Sigmoid colon (tissue), 7 donors: ENCODE results near the gene ZDHHC11B. TPM values are rescaled to one million over a fixed set of nuclear protein-coding genes. Genes with fewer than 3 reads are reported as not detected.
"Not testable (repeated sequence)": the region's sequence is repeated elsewhere in the genome, so short reads cannot be mapped to it uniquely, and the experiment has no call there.

Experiments used
- DNase-seq: peaks from one replicate; pipeline ENCODE4 v3.0.0-alpha.2; 2019
- H3K27ac ChIP-seq, 4 donors: fragments of 200-600 bp; sonication (generic); one replicate each; pipeline ENCODE4 v1.5.1; 2016 to 2019; ENCODE audit warnings: mild to moderate bottlenecking in 1 of 4
- H3K27me3 ChIP-seq, 3 donors: fragments of 200-600 bp; sonication (generic); one replicate each; pipeline ENCODE4 v1.5.1; 2019; ENCODE audit warnings: mild to moderate bottlenecking in 1 of 3
- H3K36me3 ChIP-seq, 4 donors: fragments of 200-600 bp; sonication (generic); one replicate each; pipeline ENCODE4 v1.5.1; 2016 to 2019
- H3K4me1 ChIP-seq, 4 donors: fragments of 200-600 bp; sonication (generic); one replicate each; pipeline ENCODE4 v1.5.1; 2017 to 2019
- H3K4me3 ChIP-seq, 4 donors: fragments of 200-600 bp; sonication (generic); one replicate each; pipeline ENCODE4 v1.5.1; 2017 to 2019; ENCODE audit warnings: mild to moderate bottlenecking in 2 of 4, moderate library complexity in 1 of 4
- H3K9me3 ChIP-seq, 4 donors: fragments of 200-600 bp in 3 of 4; sonication (generic) in 3 of 4; one replicate each; pipeline versions ENCODE4 v1.5.1 to v1.6.1; 2013 to 2019
- EP300 ChIP-seq, 4 donors: sonication (generic); formaldehyde crosslinking; IDR thresholded peaks; one replicate each; pipeline ENCODE4 v1.6.1; 2017; ENCODE audit warnings: antibody characterized with exemption in 4 of 4
- POLR2A ChIP-seq, 2 donors: fragments of 450-650 bp; IDR thresholded peaks; one replicate each; pipeline ENCODE4 v1.6.1; 2016; ENCODE audit warnings: antibody characterized with exemption in 2 of 2, mild to moderate bottlenecking in 2 of 2, moderate library complexity in 2 of 2
- POLR2AphosphoS5 ChIP-seq, 4 donors: sonication (generic); formaldehyde crosslinking; IDR thresholded peaks; one replicate each; pipeline ENCODE4 v1.6.1; 2017; ENCODE audit warnings: antibody characterized with exemption in 4 of 4
- WGBS, 2 donors: extraction: QIAGEN DNeasy Blood & Tissue Kit; methylation state at CpG; one replicate each; pipeline ENCODE4 v1.1.7; 2013; 5-methylcytosine and 5-hydroxymethylcytosine counted together
- intact Hi-C: fragments of 100-400 bp; cut with DNase I; formaldehyde crosslinking; loops from one replicate; pipeline ENCODE4 v1.15.1; 2023
- polyA plus RNA-seq, 3 donors: library from polyadenylated mRNA; stranded (reverse); fragments of 200-250 nt; gene quantifications; one replicate each; pipeline ENCODE4 v1.2.3, GENCODE V29; 2013
- total RNA-seq, 4 donors: library from RNA; depleted of rRNA; stranded (reverse); fragments of >200 nt; gene quantifications; one replicate each; pipeline ENCODE4 v1.1.0, GENCODE V29; 2016
- TF ChIP-seq, protein P1 (sequence below), 4 experiments: fragments of 450-650 bp in 3 of 4; fragments of 200-600 bp in 1 of 4; IDR thresholded peaks; one replicate each; pipeline ENCODE4 v1.5.1; 2016 to 2019; ENCODE audit warnings: antibody characterized with exemption in 4 of 4, mild to moderate bottlenecking in 3 of 4, moderate library complexity in 2 of 4
- donor health status: healthy with polysubstance abuse.
- donor health status: Bipolar disorder and iron deficiency.
- donor health status: healthy.

ZDHHC11B gene
- total and polyA plus RNA-seq, 7 donors, result 0.46 to 12.7 (median 1.8) TPM; not detected in 1

DNA sequence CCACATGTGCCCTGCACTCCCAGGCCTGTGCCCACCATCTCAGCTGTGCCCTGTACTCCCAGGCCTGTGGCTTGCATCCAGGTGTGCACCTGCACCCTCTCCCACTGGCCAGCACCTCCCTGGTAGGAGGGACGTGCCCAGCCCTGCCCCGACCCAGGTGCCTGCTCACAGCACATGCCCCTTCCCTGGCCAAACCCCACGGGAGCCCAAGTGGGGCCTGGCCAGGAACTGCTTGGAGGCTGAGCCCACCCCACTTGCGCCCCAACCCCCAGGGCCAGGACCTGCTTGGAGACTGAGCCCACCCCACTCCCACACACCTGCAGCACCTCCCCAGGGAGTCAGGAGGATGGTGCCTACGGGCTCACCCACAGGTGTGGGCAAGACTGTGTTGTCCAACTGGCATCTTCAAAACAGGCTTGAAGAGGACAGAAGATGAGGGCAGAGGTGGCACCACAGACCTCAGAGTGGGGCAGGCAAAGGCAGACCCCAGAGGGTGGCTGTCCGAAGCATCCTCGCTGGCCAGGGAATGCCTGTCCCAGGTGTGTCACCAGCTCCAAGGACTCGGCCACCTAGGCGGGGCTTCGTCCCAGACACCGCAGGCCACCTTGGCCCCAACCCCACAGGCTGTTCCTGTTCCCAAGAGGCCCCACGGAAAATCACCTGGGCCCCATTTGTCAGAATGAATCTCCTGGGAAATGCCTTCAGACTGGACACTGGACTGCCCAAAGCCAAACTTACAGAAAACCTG is 10.8 kb downstream of the ZDHHC11B start:
- Histone ChIP-seq H3K4me3 (no peak overlapping the region), H3K27ac (no peak overlapping the region), H3K36me3 (no peaks in the 10 kb centered on the region), H3K9me3 (no peaks in the 10 kb centered on the region), H3K27me3 (no peaks in the 10 kb centered on the region), H3K4me1 (peaks cover 0 to 28% (median 12%) of the 10 kb centered on the region in 4 donors)
- peak; percentile 66 for DNase-seq
- 85 to 86% methylated on average over 12 of the region's 12 CpGs for WGBS, 2 donors
- TF ChIP-seq POLR2AphosphoS5 (IDR thresholded peaks at IDR 0.05) (no peak), EP300 (IDR thresholded peaks at IDR 0.05) (no peak), POLR2A (IDR thresholded peaks at IDR 0.05) (no peak)
- TF ChIP-seq, protein P1, sequence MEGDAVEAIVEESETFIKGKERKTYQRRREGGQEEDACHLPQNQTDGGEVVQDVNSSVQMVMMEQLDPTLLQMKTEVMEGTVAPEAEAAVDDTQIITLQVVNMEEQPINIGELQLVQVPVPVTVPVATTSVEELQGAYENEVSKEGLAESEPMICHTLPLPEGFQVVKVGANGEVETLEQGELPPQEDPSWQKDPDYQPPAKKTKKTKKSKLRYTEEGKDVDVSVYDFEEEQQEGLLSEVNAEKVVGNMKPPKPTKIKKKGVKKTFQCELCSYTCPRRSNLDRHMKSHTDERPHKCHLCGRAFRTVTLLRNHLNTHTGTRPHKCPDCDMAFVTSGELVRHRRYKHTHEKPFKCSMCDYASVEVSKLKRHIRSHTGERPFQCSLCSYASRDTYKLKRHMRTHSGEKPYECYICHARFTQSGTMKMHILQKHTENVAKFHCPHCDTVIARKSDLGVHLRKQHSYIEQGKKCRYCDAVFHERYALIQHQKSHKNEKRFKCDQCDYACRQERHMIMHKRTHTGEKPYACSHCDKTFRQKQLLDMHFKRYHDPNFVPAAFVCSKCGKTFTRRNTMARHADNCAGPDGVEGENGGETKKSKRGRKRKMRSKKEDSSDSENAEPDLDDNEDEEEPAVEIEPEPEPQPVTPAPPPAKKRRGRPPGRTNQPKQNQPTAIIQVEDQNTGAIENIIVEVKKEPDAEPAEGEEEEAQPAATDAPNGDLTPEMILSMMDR (IDR thresholded peaks at IDR 0.05), result no peak
- intact Hi-C loops, result no loop called here

- H3K36me3 ChIP-seq, H3K4me3 ChIP-seq, H3K9me3 ChIP-seq, intact Hi-C loops, H3K27me3 ChIP-seq: not testable (repeated sequence)
- TF ChIP-seq POLR2AphosphoS5 (IDR thresholded peaks at IDR 0.05), result peak in 1 of 4 donors; percentile 40
- Histone ChIP-seq H3K27ac (peak overlapping the region in 1 of 4 donors; percentile 31), H3K4me1 (peaks cover 0 to 28% (median 12%) of the 10 kb centered on the region in 4 donors)
- peak; percentile 75 for DNase-seq
- WGBS, 2 donors, result 86 to 91% methylated on average over 13 of the region's 13 CpGs
Measured at GRCh38 chr5:772931-773330, 11.6 kb downstream of the ZDHHC11B start.

DNA sequence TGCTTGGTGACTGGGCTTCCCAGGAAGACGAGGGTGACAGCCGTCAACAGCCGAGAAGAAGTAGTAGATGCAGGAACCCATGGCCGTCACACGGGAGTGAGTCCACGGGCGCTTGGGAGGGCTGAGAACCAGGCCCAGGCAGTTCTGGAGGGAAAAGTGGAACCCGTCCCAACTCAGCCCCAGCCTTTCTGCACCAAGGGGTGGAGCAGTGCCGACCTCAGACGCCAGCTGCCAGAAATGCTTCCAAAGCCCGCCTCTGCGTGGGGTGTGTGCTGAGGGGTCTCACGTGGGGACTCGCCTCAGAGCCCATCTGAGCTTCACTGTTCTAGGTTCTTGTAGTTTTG is 12.0 kb downstream of the ZDHHC11B start:
- 81 to 82% methylated on average over 4 to 9 of the region's 14 CpGs for WGBS, 2 donors
- DNase-seq, intact Hi-C loops, H3K4me3 ChIP-seq, H3K9me3 ChIP-seq, H3K36me3 ChIP-seq, H3K27me3 ChIP-seq: not testable (repeated sequence)
- Histone ChIP-seq H3K27ac (peak overlapping the region in 1 of 4 donors; percentile 31), H3K4me1 (peaks cover 0 to 26% (median 12%) of the 10 kb centered on the region in 4 donors)

DNA sequence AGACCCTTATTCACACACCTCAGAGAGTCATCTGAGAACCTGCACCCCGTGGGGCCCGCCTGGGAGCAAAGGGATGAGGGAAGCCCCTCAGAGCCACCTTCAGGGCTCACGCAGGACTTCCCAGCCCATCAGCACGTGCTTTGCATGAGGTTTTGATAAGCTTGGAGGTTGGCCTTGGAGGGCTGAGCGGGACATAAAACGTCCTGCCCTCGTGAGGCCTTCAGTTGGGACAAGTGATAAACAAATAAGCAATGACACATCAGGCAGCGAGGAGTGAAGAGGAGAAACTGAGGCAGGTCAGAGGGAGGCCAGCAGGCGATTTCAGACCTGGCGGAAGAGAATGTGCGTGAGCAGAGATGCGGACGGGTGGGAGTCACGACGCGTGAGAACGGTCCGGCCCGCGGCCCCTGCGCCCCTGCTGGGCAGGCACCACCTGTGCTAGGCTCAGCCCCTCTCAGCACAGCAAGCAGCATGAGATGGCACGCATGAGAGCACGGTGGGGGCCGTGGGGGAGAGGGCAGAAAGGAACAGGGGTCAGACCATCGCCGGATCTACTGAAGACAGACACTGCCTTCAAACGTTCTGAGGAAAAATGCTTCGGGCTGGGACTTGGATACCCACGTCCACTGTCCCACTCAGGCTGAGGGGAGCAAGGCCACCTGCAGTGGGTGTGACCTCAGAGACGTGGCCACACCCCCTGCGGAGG is 12.5 kb downstream of the ZDHHC11B start:
- H3K27me3 ChIP-seq, DNase-seq, H3K36me3 ChIP-seq, H3K9me3 ChIP-seq, H3K4me3 ChIP-seq, H3K27ac ChIP-seq, intact Hi-C loops: not testable (repeated sequence)
- 77 to 90% methylated on average over 7 to 14 of the region's 31 CpGs for WGBS, 2 donors
- H3K4me1 ChIP-seq, result peaks cover 0 to 21% (median 12%) of the 10 kb centered on the region in 4 donors

- DNase-seq, H3K4me3 ChIP-seq, H3K36me3 ChIP-seq, H3K27ac ChIP-seq, intact Hi-C loops, H3K27me3 ChIP-seq, H3K9me3 ChIP-seq: not testable (repeated sequence)
- peaks cover 0 to 14% (median 10%) of the 10 kb centered on the region in 4 donors for H3K4me1 ChIP-seq
- WGBS, 2 donors, result 86 to 88% methylated on average over 19 of the region's 19 CpGs
Measured at GRCh38 chr5:771087-771781, 13.3 kb downstream of the ZDHHC11B start.

DNA sequence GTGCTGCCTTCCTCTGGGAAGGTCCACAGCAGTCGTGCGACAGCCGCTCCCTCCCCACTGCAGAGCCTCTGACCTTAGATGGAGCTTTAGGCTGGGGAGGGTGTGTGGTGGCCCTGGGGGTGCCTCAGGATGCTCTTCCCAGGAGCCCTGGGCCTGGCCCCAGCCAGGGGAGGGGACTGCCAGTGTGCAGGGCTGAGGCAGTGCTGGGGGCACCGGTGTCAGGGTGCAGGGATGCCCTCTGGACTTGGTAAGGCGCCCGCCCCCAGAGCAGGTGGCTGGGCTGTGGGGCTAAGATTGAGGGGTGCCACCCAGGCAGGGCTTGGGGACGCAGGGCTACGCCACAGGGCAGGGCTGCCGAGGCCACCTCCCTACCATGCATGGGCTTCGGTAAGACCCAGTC is 13.9 kb downstream of the ZDHHC11B start:
- H3K36me3 ChIP-seq, result peaks cover 0 to 13% (median 2%) of the 10 kb centered on the region in 4 donors
- DNase-seq, intact Hi-C loops, H3K27ac ChIP-seq, H3K27me3 ChIP-seq, H3K9me3 ChIP-seq, H3K4me3 ChIP-seq: not testable (repeated sequence)
- 95 to 98% methylated on average over 9 of the region's 10 CpGs for WGBS, 2 donors
- H3K4me1 ChIP-seq, result peaks cover 0 to 14% (median 9%) of the 10 kb centered on the region in 4 donors

DNA sequence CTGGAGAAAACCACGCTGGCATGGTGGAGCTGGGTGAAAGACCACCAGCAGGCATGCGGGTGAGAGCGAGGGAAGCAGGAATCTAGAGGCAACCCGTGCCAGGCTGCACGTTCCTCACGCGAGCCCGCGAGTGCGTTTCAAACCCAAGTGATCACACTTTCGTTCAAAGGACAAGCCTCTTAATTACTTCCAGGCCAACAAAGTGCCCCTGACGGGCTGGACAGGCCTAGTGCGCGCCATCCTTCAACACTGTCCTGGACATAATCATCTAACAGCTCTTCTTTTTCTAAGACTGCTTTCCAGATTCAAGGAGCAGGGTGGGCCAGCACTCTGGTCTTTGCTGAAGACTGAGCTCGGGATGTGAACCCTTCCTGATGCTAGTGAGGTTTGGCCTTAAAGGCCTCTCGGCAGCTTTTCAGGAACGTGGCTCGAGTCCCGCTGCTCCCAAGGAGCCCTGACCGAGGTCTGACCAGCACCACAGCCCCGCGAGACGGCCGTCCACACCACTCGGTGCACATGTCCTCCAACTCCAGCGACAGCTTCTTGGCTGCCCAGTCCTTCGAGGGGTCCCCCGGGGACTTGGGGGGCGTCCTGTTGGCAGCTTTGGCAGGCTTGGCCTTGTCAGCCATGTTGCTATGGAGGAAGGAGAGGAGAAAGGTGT is 14.9 kb downstream of the ZDHHC11B start:
- intact Hi-C loops, result not testable (repeated sequence)

More for the DNA sequence above, 14.9 kb downstream of the ZDHHC11B start:
- WGBS, 2 donors, result 93 to 95% methylated on average over 29 of the region's 29 CpGs
- H3K4me1 ChIP-seq, result peaks cover 0 to 14% (median 9%) of the 10 kb centered on the region in 4 donors
- H3K4me3 ChIP-seq, H3K9me3 ChIP-seq, DNase-seq, H3K27ac ChIP-seq, H3K27me3 ChIP-seq: not testable (repeated sequence)
- peaks cover 0 to 16% (median 2%) of the 10 kb centered on the region in 4 donors for H3K36me3 ChIP-seq
